HEK293 (cell line): ENCODE measurements around the gene SLC46A1.

Experiments
- CTCF ChIA-PET: fragments of 350-600 bp; formaldehyde crosslinking; extraction: SDS; loops from one replicate; lab custom pipeline; 2021; ENCODE audit warnings: antibody characterized with exemption; lab: Yijun Ruan, JAX
- POLR2A ChIA-PET: fragments of 300-600 bp; formaldehyde crosslinking; extraction: SDS; loops from one replicate; lab custom pipeline; 2020; ENCODE audit warnings: antibody characterized with exemption, inconsistent platforms; lab: Yijun Ruan, JAX
- H3K27ac ChIP-seq: fragments of 200-500 bp; sonication (Bioruptor generic); 2 replicates; pipeline ENCODE4 v1.5.1; 2014; ENCODE audit warnings: low read depth, low read length, control low read depth, inconsistent platforms; ENCODE audit errors: extremely low read depth
- H3K36me3 ChIP-seq, 2 experiments: fragments of 200-500 bp in 1 of 2; sonication (Bioruptor generic) in 1 of 2; 1 replicate in 1 of 2; 2 replicates in 1 of 2; pipeline ENCODE4 v1.5.1; 2014 to 2017; ENCODE audit warnings: inconsistent platforms in 2 of 2, low read length in 2 of 2; ENCODE audit not compliant: control insufficient read depth in 2 of 2, insufficient read depth in 1 of 2
- H3K4me1 ChIP-seq: fragments of 200-500 bp; sonication (Bioruptor generic); 2 replicates; pipeline ENCODE4 v1.5.1; 2014; ENCODE audit warnings: mild to moderate bottlenecking, low read length, inconsistent platforms; ENCODE audit not compliant: control insufficient read depth, insufficient read depth
- H3K4me3 ChIP-seq: 2 replicates; pipeline ENCODE4 v1.5.1; 2011; ENCODE audit warnings: low read depth, mild to moderate bottlenecking, control low read depth, low read length, moderate library complexity
- H3K9me3 ChIP-seq: fragments of 200-500 bp; sonication (Bioruptor generic); 2 replicates; pipeline ENCODE4 v1.5.1; 2014; ENCODE audit warnings: low read depth, low read length, inconsistent platforms; ENCODE audit not compliant: control insufficient read depth, insufficient read depth
- CTCF ChIP-seq: fragments of 450-650 bp; formaldehyde crosslinking; IDR thresholded peaks from 2 replicates; pipeline ENCODE4 v1.5.1; 2016; ENCODE audit warnings: missing biosample characterization, missing genetic modification characterization
- MYNN ChIP-seq: fragments of 450-650 bp; formaldehyde crosslinking; IDR thresholded peaks from 2 replicates; pipeline ENCODE4 v1.5.1; 2016; ENCODE audit warnings: missing biosample characterization, missing genetic modification characterization, borderline replicate concordance
- OVOL3 ChIP-seq: fragments of 450-650 bp; formaldehyde crosslinking; IDR thresholded peaks from 2 replicates; pipeline ENCODE4 v1.5.1; 2016; ENCODE audit warnings: missing biosample characterization, missing genetic modification characterization
- PRDM6 ChIP-seq: fragments of 450-650 bp; formaldehyde crosslinking; IDR thresholded peaks from 2 replicates; pipeline ENCODE4 v1.5.1; 2017; ENCODE audit warnings: missing biosample characterization, missing genetic modification characterization
- SCRT2 ChIP-seq: fragments of 450-650 bp; formaldehyde crosslinking; IDR thresholded peaks from 2 replicates; pipeline ENCODE4 v1.5.1; 2016; ENCODE audit warnings: missing biosample characterization, missing genetic modification characterization
- ZBTB1 ChIP-seq: fragments of 450-650 bp; formaldehyde crosslinking; IDR thresholded peaks from 2 replicates; pipeline ENCODE4 v1.5.1; 2016; ENCODE audit warnings: missing biosample characterization, missing genetic modification characterization
- ZNF155 ChIP-seq: fragments of 450-650 bp; formaldehyde crosslinking; IDR thresholded peaks from 2 replicates; pipeline ENCODE4 v1.5.1; 2016; ENCODE audit warnings: missing biosample characterization, missing genetic modification characterization
- ZNF174 ChIP-seq: fragments of 450-650 bp; formaldehyde crosslinking; IDR thresholded peaks from 2 replicates; pipeline ENCODE4 v1.5.0; 2017; ENCODE audit warnings: missing biosample characterization, mild to moderate bottlenecking, missing genetic modification characterization
- ZNF24 ChIP-seq: fragments of 450-650 bp; formaldehyde crosslinking; IDR thresholded peaks from 2 replicates; pipeline ENCODE4 v1.5.1; 2016; ENCODE audit warnings: missing biosample characterization, missing genetic modification characterization
- ZNF335 ChIP-seq: fragments of 450-650 bp; formaldehyde crosslinking; conservative IDR thresholded peaks from 2 replicates; pipeline ENCODE4 v1.5.1; 2016; ENCODE audit warnings: missing biosample characterization, missing genetic modification characterization
- ZNF341 ChIP-seq: fragments of 450-650 bp; formaldehyde crosslinking; IDR thresholded peaks from 2 replicates; pipeline ENCODE4; 2016; ENCODE audit warnings: low read depth, missing biosample characterization, missing genetic modification characterization
- ZNF449 ChIP-seq: fragments of 450-650 bp; formaldehyde crosslinking; IDR thresholded peaks from 2 replicates; pipeline ENCODE4 v1.5.1; 2017; ENCODE audit warnings: missing biosample characterization, mild to moderate bottlenecking, missing genetic modification characterization, moderate library complexity
- ZNF473 ChIP-seq: fragments of 450-650 bp; formaldehyde crosslinking; IDR thresholded peaks from 2 replicates; pipeline ENCODE4 v1.5.1; 2017; ENCODE audit warnings: missing biosample characterization, missing genetic modification characterization
- ZNF843 ChIP-seq: fragments of 450-650 bp; formaldehyde crosslinking; IDR thresholded peaks from 2 replicates; pipeline ENCODE4 v1.5.1; 2016; ENCODE audit warnings: missing biosample characterization, missing genetic modification characterization
- ZXDB ChIP-seq: fragments of 450-650 bp; formaldehyde crosslinking; IDR thresholded peaks from 2 replicates; pipeline ENCODE4 v1.5.1; 2016; ENCODE audit warnings: missing biosample characterization, missing genetic modification characterization

Gene SLC46A1

GRCh38 chr17:28426081-28426519 is 20.1 kb upstream of the SLC46A1 start:
- Histone ChIP-seq H3K27ac (no peak overlapping the region), H3K4me1 (no peaks in the 10 kb centered on the region), H3K9me3 (no peaks in the 10 kb centered on the region), H3K4me3 (no peak overlapping the region), H3K36me3 (no peaks in the 10 kb centered on the region)
- TF ChIP-seq ZBTB1 (tag by site-specific recombination) (no peak), CTCF (tag by site-specific recombination) (peak; percentile 26; the same call in 1 of the 2 replicates), ZNF335 (peak; percentile 14; the same call in 1 of the 2 replicates), ZNF155 (no peak)
- ChIA-PET CTCF (interaction anchor here (0.6 to 8.9 kb wide), 4 partner anchors 9 to 61 kb away, joined by 3 to 42 read pairs (median 4); no protein-coding TSS in a partner anchor), POLR2A (no interaction called here)

GRCh38 chr17:28425206-28425605 is 19.2 kb upstream of the SLC46A1 start:
- Histone ChIP-seq H3K36me3 (no peaks in the 10 kb centered on the region), H3K27ac (no peak overlapping the region), H3K4me1 (no peaks in the 10 kb centered on the region), H3K9me3 (no peaks in the 10 kb centered on the region), H3K4me3 (no peak overlapping the region)
- TF ChIP-seq ZNF24 (tag by site-specific recombination) = no peak
- no peak for TF ChIP-seq ZNF174 (tag by site-specific recombination)
- TF ChIP-seq MYNN (tag by site-specific recombination) = no peak
- no peak for TF ChIP-seq ZNF341 (tag by site-specific recombination)
- TF ChIP-seq ZXDB = no peak
- TF ChIP-seq PRDM6 (tag by site-specific recombination) = no peak
- no peak for TF ChIP-seq ZNF473 (tag by site-specific recombination)
- TF ChIP-seq OVOL3 (tag by site-specific recombination) = no peak
- TF ChIP-seq ZNF449 (tag by site-specific recombination) = no peak
- CTCF ChIA-PET = interaction anchor here (0.6 kb wide), 1 partner anchor 24 kb away, joined by 4 read pairs; no protein-coding TSS in a partner anchor
- POLR2A ChIA-PET = interaction anchor here (0.6 kb wide), 1 partner anchor 37 kb away, joined by 4 read pairs; no protein-coding TSS in a partner anchor

- Histone ChIP-seq H3K36me3 (no peaks in the 10 kb centered on the region), H3K9me3 (no peaks in the 10 kb centered on the region), H3K4me1 (no peaks in the 10 kb centered on the region), H3K4me3 (no peak overlapping the region), H3K27ac (no peak overlapping the region)
- TF ChIP-seq ZNF843 (no peak), SCRT2 (0 out of 2 replicates have a peak, but pooled peaks have one; percentile 11)
- POLR2A ChIA-PET = interaction anchor here (0.7 kb wide), 1 partner anchor 105 kb away, joined by 3 read pairs; no protein-coding TSS in a partner anchor
- CTCF ChIA-PET = interaction anchor here (0.7 to 1.4 kb wide), 2 partner anchors 9 to 565 kb away, joined by 3 read pairs; no protein-coding TSS in a partner anchor
Measured at GRCh38 chr17:28421787-28422305, 15.8 kb upstream of the SLC46A1 start.
